ENCODE measurements around the gene KRTAP5-6.

KRTAP5-6 gene

DNA sequence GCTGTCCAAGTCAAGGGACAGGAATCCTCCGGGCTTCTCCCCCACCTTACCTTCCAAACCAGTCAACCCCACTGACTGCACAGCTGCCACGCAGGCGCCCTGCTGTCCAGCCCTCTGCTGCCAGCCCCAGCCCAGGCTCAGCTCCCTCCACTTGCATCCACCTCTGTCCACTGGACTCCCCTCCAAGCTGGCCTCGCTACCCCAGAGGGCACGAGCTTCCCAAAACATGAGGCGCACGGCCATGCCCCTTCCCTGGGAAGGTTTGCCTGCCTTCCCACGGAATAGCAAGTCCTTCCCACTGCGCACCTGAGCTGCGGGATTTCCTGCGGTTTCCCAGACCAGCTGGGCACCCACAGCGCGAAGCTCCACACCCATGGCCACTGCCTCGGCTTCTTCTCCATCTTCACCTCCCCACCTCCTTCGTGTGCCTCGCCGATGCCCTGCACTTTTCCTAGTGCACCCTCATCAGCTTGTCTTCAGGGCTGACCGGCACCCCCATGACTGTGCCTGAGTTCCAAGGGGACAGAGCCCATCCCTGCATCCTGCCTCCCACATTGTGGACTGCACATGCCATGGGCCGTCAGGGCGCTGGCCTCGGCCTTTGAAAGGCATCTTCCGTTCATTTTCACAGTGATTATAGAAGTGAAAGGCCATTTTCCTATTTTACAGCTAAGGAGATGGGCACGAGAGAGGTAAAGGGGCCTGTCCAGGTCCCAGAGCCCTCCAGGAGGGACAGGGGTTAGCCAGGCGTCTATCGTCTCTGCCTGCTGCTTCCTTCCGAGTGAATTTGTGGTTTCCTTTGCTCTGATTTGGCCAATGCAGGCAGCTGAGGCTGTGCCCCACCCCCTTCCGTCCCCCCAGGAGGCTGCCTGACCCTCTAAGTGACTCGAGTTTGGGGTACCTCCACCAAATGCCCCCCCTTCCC lies 37.0 kb downstream of the KRTAP5-6 start:
- DNase-seq (ENCODE audit: low read depth in 2 of 2) = no peak

DNA sequence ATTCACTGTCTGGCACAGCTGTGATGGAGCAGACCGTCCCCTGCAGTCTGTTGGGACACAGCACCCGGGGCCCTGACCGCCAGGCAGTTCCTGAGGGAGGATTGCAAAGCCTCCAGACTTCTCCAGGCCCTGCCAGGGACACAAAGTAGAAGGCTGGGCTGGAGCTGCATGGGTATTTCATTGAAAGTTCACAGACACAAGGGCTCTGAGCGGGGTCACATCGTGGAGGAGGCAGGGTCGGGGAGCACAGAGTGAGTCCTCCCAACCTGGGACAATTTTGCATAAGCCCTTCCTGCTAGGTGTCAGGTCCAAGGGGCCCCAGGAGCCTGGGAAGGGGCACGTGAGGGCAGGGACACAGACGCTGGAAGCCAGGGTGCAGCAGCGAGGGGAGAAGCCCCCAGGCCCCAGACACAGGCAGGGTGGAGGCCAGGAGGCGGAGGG lies 37.7 kb downstream of the KRTAP5-6 start:
- no peak for DNase-seq (ENCODE audit: low read depth in 2 of 2)

DNA sequence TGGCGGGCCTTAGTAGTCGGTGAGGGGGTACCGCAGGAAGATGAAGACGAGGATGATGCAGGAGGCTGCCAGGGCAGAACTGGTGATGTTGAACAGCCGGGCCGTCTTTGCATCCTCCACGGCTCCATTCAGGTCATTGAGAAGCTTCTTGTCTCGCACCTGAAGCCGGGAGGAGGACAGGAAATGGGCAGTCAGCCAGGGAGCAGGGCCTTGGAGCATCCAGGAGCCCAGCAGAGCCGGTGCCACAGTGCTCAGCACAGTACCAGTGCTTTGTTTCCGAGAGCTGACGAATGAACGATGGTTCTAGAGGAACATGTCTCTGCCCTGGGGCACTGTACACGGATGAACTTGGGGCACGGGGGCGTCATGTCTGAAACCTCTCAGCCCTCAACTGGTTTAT lies 38.3 kb downstream of the KRTAP5-6 start:
- DNase-seq (ENCODE audit: low read depth in 2 of 2) = no peak

DNA sequence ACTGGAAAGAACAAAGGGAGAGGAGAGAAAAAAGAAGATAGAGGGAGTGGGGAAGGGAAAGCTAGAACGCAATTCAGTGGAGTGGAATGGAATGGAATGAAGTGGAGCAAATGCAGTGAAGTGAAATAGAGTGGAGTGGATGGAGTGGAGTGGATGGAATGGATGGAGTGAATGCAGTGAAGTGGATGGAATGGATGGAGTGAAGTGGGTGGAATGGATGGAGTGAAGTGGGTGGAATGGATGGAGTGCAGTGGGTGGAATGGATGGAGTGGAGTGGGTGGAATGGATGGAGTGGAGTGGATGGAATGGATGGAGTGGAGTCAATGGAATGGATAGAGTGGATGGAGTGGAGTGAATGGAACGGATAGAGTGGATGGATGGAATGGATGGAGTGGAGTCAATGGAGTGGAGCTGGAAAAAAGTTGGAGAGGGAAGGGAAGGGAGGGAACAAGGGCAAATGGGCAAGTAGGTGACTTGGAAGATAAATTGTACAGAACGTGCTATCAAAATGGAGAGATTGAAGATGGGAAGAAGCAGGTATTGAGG lies 39.5 kb downstream of the KRTAP5-6 start:
- DNase-seq (ENCODE audit: low read depth in 2 of 2) = no peak

DNA sequence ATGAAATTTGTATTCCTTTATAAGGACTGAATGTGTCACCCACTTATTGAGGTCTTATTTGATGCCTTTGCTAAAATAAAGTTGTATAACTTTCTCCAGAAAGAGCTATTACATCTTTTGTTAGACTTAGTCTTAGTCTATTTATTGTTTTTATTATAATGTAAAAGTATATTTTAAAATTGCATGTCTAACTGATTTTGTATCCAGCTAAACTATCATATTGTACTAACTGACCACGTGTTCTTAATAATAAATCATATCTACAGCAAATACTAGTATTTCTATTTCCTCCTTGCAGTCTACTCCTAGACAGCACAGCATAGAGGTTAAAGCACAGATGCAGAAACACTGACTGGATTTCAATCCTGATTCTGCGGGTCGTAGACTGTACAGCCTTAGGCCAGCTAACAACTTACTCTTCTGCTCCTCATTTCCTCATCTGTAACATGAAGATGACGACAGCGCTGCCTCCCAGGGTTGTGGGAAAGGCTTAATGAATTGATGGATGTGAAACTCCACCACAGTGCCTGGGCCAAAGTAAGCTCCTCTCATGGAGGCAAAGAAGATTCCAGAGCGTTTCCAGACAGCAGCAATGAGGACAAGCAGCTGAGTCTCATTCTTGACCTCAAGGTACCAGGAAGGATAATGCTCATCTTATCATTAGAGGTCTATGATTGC lies 40.2 kb downstream of the KRTAP5-6 start:
- no peak for DNase-seq (ENCODE audit: low read depth in 2 of 2)

DNA sequence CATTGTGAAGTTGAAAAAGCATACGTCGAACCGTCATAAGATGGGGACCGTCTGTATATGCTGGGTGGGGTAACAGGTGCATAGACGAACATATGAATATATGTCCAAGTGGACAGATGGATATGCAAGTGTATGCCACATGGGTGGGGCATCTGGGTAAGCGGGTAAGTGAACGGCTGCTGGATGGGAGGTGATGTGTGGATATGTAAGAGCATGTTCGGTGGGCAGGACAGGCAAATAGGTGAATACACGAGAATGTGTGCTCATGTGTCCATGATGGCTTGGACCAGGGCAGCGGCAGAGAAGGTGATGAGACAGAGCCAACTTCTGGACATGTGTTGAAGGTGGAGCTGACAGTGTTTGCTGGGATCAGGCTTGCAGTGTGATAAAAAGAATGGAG lies 41.4 kb downstream of the KRTAP5-6 start:
- no peak for DNase-seq (ENCODE audit: low read depth in 2 of 2)

DNA sequence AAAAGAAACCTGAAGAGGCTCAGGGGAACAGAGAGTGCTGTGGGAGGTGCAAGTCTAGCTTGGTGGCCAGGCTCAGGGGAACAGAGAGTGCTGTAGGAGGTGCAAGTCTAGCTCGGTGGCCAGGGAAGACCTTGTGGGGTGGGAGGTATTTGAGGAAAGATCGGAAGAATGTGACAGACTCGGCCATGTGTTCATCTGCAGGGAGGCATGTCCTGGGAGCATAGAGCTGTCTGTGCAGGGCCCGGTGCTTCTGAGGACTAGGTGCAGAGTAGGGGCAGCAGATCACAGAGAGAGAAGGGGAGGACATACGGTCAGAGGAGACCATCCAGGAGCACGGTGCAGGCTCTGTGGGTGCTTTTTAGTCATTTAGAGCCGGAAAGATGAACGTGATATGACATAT lies 42.6 kb downstream of the KRTAP5-6 start:
- DNase-seq (ENCODE audit: low read depth in 2 of 2) = no peak

DNA sequence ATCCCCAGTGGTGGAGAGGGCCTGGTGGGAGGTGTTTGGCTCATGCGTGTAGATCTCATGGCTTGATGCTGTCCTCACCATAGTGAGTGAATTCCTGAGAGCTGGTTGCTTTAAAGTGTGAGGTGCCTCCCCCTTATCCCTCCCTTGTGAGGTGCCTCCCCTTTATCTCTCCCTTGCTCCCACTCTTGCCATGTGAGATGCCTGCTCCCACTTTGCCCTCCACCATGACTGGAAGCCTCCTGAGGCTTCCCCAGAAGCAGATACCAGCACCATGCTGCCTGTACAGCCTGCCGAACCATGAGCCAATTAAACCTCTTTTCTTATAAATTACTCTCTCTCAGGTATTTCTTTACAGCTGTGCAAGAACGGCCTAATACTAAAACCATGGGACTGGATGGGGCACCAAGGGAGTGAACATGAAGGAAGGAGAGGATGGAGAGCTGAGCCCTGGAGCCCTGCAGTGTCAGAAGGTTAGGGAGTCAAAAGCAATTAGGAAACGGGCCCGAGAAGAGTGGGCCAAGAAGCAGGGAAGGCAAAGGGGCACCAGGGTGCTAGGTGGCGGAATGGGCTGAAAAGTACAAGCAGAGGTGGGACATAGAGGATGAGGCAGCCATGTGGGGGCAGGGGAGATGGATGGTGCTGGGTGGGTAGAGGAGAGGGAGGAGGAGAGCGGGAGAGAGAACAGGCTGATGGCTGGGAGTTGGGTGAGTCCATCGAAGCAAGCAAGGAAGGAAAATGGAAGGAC lies 44.0 kb downstream of the KRTAP5-6 start:
- no peak for DNase-seq (ENCODE audit: low read depth in 2 of 2)

DNA sequence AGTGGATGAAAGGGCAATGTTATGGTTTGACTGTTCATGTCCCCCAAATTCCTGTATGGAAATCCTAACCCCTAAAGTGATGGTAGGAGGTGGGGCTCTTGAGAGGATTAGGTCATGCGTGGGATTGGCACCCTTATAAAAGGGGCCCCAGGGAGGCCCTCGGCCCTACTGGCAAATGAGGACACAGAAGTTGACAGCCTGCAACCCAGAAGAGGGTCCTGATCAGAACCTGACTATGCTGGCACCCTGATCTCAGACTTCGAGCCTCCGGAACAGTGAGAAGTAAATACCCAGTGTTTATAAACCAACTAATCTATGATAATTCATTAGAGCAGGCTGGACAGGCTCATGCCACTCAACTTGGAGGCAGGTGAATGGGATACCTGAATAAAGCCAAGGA lies 44.7 kb downstream of the KRTAP5-6 start:
- DNase-seq (ENCODE audit: low read depth in 2 of 2) = no peak

DNA sequence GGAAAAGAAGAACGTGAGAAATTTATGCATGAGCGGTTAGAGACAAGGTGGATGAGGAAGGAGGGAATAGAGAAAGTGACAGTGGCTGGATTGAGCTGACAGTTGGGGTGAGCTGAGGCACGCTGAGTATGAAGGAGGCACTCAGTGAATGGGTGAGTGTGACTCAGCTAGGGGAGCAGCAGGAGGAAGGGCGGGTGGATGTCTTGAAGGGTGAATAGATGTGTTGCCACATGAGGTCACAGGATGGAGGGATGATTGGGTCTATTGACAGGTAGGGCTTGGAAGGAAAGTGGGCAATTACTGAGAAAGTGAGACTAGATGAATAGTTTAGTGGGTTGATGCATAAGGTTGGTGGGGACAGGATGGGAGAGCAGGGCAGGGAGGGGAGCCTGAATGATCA lies 45.4 kb downstream of the KRTAP5-6 start:
- DNase-seq (ENCODE audit: low read depth in 2 of 2) = no peak

DNA sequence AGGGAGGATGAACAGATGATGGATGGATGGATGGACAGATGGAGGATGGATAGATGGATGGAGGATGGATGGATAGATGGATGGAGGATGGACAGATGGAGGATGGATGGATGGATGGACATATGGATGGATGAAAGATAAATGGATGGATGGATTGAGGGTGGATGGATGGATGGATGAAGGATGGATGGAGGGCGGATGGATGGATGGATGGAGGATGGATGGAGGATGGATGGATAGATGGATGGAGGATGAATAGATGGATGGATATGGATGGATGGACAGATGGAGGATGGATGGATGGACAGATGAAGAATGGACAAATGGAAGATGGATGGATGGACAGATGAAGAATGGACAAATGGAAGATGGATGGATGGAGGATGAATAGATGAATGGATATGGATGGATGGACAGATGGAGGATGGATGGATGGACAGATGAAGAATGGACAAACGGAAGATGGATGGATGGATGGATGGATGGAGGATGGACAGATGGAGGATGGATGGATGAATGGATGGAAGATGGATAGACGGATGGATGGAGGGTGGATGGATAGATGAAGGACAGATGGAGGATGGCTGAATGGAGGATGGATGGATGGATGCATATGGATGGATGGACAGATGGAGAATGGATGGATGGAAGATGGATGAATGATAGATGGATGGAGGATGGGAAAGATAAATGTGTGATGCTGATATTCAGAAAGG lies 46.0 kb downstream of the KRTAP5-6 start:
- no peak for DNase-seq (ENCODE audit: low read depth in 2 of 2)

DNA sequence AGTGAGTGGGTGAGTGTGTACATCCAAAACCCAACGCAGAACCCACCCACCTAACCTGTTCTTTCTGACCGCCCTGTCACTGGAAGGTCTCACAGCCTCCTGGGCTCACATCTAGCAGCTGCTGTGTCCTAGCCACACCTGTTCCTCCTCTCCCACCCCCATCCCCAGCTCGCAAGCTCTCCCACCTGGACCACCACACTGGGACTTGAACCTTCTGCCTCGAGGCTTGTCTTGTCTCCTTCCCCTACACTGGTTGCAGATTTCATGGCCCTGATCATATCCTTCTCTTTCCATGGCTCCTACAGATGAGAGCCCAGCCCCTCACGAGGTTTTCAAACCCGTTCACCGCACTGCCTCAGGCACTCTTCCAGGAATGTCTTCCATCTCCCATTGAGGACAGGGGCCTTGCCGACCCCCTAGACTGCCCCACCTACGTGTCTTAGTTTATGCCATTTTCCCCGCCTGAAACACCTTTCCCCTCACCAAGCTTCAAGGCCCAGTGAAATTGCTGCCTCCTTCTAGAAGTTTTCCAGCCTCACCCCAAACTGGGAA lies 46.7 kb downstream of the KRTAP5-6 start:
- no peak for DNase-seq (ENCODE audit: low read depth in 2 of 2)

DNA sequence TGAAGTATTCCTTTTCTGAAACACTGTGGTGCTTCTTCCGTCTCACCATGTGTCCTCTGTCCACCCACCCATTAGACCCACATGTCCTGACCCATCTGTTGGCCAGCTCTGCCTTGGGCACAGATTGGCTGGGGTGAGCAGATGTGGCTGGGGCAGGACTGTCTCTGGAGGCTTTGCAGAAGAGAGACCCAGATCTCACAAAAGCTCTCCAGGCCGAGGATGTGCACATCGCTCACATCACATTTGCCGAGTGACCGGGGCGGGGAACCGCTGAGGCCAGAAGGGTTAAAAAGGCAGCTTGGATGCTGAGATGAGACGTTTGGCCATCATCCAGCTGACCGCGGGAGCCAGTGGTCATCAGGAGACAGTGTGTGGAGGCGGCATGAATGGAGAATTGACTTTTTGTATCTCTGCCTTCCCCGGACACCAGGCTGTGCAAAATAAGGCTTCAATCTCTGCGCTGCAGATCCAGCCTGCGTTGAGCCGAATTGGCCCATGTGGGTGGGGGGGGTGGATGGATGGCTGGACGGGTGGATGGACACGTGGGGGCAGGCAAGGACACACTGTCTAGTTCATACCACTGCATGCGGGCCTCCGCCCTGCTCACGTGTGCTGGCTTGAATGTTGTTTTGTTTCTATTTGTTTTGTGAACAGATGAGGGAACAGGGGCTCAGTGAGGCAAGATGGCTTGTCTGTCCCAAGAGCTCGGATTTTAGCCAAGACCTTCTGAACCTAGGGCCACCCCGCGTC lies 47.3 kb downstream of the KRTAP5-6 start:
- no peak for DNase-seq (ENCODE audit: low read depth in 2 of 2)

DNA sequence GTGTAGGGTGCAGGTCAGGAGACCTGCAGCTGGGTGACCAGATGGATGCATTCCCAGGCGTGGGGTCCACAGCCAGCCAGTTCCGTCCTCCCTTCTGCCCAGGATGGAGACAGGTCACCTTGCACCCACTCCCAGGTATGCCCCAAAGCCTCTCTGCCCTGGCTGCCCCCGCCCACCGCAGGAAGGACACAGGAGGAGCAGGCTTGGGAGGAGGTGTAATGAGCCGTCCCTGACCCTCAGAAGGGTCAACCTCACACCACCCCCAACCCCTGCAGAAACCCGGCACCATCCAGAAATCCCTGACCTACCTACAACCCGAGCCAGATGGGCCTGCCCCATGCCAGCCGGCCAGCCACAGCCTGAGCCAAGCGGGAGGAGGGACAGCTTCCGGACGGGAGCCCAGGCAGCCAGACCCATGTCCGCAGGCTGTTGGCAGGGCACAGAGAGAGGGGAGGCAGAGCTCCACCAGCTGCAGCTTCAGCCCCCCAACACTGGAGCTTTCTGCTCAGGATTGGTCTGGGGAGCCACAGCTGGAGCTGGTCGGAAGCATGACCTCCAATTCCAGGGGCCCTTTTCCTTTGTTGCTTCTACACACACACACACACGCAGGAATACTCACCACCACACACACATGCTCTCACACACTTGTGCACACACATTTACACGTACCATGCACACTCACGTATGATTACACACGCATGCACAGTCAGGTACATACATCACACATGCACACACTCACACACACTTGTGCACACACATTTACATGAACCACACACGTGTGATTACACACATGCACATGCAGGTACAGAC lies 48.1 kb downstream of the KRTAP5-6 start:
- DNase-seq (ENCODE audit: low read depth in 2 of 2) = no peak

DNA sequence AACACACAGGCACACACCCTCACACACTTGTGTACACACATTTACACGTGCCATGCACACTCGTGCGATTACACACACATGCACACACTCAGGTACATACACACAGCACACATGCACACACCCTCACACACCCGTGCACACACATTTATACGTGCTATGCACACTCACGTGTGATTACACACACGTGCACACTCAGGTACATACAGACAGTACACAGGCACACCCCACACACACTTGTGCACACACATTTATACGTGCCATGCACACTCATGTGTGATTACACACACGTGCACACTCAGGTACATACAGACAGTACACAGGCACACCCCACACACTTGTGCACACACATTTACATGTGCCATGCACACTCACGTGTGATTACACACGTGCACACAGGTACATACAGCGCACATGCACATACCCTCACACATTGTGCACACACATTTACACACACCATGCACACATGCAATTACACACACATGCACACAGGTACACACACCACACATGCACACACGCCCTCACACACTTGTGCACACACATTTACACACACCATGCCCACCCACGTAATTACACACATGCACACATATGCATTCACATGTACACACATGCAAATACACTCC lies 48.8 kb downstream of the KRTAP5-6 start:
- no peak for DNase-seq (ENCODE audit: low read depth in 2 of 2)

DNA sequence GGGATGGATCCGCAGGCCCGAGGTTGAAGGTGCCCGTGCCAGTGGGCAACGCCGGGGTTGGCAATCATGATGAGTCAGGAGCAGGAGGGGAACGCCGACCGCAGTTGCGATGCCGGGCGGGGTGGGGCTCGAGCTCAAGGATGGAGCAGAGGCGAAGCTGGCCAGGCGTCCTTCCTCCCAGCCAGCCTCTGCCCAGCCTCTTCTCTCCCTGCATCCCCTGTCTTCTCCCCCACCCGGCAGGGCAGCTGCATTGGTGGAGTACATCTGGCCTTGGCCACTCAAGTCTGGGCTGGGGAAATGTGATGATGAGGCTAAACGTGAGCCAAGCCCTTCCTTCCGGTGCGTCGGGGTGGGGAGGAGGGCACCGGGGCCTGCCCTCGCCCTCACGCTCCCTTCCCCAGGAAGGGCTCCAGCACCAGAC lies 49.5 kb downstream of the KRTAP5-6 start:
- no peak for DNase-seq (ENCODE audit: low read depth in 2 of 2)

DNA sequence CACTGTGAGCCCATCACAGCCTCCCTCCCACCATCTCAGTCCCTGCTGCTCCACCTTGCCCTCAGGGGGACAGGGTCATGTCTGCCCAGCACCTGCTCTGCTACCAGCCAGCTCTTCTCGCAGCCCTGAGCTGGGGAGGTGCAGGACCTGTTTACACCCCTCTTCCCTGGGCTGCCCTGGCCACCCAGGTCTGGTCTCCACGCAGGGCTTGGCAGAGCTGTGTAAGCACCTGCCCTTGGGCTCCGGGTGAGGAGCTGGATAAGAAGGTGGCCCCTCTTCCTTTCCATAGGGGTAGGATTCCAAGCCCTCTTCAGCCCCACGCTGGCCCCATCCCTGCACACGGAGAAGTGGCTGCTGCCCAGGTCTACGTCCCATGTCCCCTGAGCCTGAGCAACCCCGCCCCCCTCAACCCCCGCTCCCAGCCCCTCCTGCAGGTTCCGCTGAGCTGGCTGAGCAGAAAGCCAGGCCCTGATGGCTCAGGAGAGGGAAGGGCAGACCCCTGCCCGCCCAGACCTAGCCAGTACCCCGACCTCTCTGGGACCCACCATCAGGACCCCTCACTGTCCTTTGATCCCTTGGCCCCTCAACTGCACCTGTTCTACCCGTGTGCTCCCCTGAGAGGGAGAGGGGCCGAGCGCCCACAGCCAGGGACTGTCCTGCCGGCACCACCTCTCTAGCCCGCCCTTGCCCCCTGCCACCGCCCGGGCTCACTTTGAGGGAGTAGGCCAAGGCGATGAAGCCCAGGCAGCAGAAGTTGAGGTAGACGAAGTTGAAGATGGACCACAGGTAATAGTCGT lies 50.2 kb downstream of the KRTAP5-6 start:
- DNase-seq (ENCODE audit: low read depth in 2 of 2) = no peak

Measured in fibroblast of skin of left quadriceps (primary cell).